D721Med (cell line): ENCODE results near the gene SLC13A4.

Source experiments
- DNase-seq: peaks from one replicate; pipeline ENCODE4 v3.0.0; 2011; ENCODE audit warnings: low spot score; ENCODE audit not compliant: insufficient read length
- FAIRE-seq: peaks from 2 replicates; lab custom pipeline; 2011; peaks lifted over from hg19 to GRCh38; lab: Jason Lieb, UNC
- CTCF ChIP-seq: IDR thresholded peaks from 2 replicates; pipeline ENCODE4 v1.5.1; 2012; ENCODE audit warnings: mild to moderate bottlenecking, control low read depth; ENCODE audit not compliant: insufficient read depth; ENCODE audit errors: missing control alignments

The SLC13A4 gene

GRCh38 chr7:135713836-135714470 lies 14.0 kb downstream of the SLC13A4 start:
- FAIRE-seq: no peak
- DNase-seq: no peak
- no peak for TF ChIP-seq CTCF

DNA sequence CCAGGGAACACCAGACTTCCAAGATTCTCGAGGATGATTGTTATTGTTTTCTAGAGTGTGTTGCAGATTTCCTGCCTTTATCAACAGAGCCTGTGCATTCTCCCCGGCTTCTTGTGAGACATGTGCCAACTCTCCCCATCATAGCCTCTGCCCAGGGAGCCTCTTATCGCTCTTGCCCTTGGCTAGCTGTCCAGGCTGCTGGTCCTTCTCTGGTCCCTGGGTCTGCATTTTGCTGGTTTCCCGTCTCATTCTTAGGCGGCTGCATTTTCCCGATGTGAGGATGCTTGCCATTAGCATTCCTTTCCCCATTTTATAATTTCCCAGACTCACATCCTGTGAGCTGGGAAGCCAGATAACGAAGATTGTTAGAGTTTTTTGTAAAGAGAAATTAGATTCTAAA lies 15.2 kb downstream of the SLC13A4 start:
- FAIRE-seq (no peak), DNase-seq (no peak)
- no peak for TF ChIP-seq CTCF

- FAIRE-seq (no peak), DNase-seq (no peak)
- peak; percentile 27 for TF ChIP-seq CTCF
These were observed 15.7 kb downstream of the SLC13A4 start for GRCh38 chr7:135712182-135712782.

GRCh38 chr7:135711139-135711469 lies 16.9 kb downstream of the SLC13A4 start:
- no peak for TF ChIP-seq CTCF
- DNase-seq (no peak), FAIRE-seq (no peak)

GRCh38 chr7:135710417-135711138 lies 17.4 kb downstream of the SLC13A4 start:
- DNase-seq (no peak), FAIRE-seq (no peak)
- peak; percentile 34 for TF ChIP-seq CTCF

GRCh38 chr7:135709508-135709907 lies 18.5 kb downstream of the SLC13A4 start:
- TF ChIP-seq CTCF: no peak
- FAIRE-seq (no peak), DNase-seq (no peak)

DNA sequence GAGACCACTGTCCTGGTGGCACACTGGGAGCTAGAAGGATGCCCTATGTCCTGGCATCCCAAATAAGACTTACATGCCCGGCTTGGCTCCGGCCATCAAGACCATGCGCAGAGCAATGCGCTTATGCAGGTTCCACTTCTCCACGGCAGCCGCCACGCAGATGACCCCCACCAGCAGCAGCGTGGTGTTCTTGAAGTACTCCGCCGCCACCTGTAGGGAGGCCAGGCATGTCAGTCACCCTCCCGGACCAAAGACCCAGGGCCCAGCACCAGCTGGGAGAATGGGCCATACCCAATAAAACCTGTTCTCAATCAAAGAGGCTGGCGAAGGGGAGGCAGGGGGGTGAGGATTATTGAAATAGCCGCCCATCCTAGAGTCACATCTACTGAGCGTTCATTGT lies 19.9 kb downstream of the SLC13A4 start:
- no peak for FAIRE-seq
- no peak for DNase-seq
- TF ChIP-seq CTCF: no peak
